ENCODE measurements around the gene SGMS1. TPM values are rescaled to one million over a fixed set of nuclear protein-coding genes. Genes with fewer than 3 reads are reported as not detected.
"Not testable (repeated sequence)": the region's sequence is repeated elsewhere in the genome, so short reads cannot be mapped to it uniquely, and the experiment has no call there.

SGMS1 gene
- polyA plus RNA-seq, 3 donors: 53.2 to 57.3 (median 54.7) TPM

DNA sequence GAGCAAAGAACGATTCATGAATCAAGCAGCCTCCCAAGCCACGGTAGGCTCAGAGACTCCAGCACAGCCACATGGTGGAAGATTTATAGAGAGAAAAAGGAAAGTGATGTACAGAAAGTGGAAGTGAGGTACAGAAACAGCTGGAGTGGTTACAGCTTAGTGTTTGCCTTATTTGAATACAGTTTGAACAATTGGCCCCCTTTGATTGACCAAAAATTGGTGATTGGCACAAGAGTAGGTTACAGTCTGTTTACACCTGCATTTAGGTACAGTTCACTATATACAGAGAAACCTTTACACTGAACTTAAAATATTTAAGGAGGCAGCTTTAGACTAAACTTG, 236.1 kb downstream of the SGMS1 start:
- no peak for DNase-seq (ENCODE audit: low read depth in 3 of 3, low spot score in 2 of 3)

- no peak for DNase-seq (ENCODE audit: low read depth in 3 of 3, low spot score in 2 of 3)
Observed at GRCh38 chr10:50387007-50387731, 236.6 kb downstream of the SGMS1 start.

- DNase-seq (ENCODE audit: low read depth in 3 of 3, low spot score in 2 of 3): no peak
Observed at GRCh38 chr10:50385624-50386023, 238.1 kb downstream of the SGMS1 start.

DNA sequence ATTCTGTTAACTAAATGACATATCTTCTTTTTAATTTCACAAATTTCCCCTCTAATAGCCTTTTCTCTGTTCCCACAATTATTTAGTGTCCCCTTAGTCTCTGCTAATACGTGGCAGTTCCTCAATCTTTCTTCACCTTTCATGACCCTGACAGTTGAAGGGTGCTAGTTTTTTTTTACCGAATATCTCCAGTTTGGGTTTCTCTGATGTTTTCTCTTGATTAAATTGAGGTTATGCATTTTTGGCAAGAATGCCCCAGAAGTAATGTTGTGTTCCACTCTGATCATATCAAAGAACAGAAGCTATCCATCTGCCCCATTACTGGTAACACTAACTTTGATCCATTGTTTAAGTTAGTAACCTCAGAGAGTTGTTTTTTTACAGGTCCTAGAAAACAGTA, 238.9 kb downstream of the SGMS1 start:
- no peak for DNase-seq (ENCODE audit: low read depth in 3 of 3, low spot score in 2 of 3)

DNA sequence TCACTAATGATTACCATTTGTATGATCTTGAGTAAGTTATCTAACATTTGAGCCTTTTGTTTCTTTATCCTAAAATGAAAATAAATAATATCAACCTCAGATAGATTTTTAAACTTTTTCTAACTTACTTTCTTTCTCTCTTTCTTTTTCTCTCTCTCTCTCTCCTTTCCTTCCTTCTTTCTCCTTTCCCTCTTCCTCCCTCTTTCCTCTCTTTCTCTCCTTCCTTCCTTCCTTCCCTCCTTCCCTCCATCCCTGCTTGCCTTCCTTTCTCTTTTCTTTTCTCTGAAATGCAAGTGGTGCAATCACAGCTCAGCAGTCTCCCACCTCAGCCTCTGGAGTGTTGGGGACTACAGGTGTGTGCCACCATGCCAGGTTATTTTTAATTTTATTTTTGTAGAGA, 239.5 kb downstream of the SGMS1 start:
- DNase-seq (ENCODE audit: low read depth in 3 of 3, low spot score in 2 of 3): no peak

DNA sequence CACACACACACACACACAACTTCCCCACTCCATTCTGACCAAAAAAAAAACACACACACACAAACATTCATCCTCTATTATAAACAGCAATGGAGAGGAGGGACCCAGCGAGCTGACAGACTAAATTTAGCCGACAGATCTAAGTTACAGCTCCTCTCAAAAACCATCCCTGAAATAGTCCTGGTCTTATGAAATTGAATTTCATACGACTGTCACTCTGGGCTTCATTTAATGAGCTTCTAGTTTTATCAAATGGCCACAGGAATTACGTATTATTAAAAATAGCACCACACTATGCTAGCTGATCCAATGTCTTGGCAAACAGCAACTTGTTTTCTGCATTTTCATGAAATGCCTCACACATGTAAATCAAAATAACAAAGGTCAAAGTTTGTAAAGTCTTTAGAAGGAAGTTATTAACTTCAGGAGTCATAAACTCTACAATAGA, 241.2 kb downstream of the SGMS1 start:
- no peak for DNase-seq (ENCODE audit: low read depth in 3 of 3, low spot score in 2 of 3)

- no peak for DNase-seq (ENCODE audit: low read depth in 3 of 3, low spot score in 2 of 3)
Observed at GRCh38 chr10:50381642-50382041, 242.1 kb downstream of the SGMS1 start.

- no peak for DNase-seq (ENCODE audit: low read depth in 3 of 3, low spot score in 2 of 3)
Observed at GRCh38 chr10:50379616-50380015, 244.1 kb downstream of the SGMS1 start.

- DNase-seq (ENCODE audit: low read depth in 3 of 3, low spot score in 2 of 3): no peak
Observed at GRCh38 chr10:50375745-50376144, 248.0 kb downstream of the SGMS1 start.

GRCh38 chr10:50375051-50375452, 248.7 kb downstream of the SGMS1 start:
- DNase-seq (ENCODE audit: low read depth in 3 of 3, low spot score in 2 of 3): no peak

GRCh38 chr10:50373821-50374501, 249.8 kb downstream of the SGMS1 start:
- no peak for DNase-seq (ENCODE audit: low read depth in 3 of 3, low spot score in 2 of 3)

DNA sequence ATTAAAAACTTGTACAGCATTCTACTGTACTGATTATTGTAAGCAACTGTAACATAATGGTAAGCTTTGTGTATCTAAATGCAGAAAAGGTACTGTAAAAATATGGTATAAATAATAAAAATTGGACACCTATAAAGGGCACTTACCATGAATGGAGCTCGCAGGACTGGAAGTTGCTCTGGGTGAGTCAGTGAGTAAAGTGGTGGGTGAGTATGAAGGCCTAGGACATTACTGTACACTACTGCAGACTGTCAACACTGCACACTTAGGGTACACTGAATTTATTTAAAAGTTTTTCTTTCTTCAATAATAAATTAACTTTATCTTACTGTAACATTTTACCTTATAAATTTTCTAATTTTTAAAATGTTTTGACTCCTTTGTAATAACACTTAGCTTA, 253.8 kb downstream of the SGMS1 start:
- no peak for DNase-seq (ENCODE audit: low read depth in 3 of 3, low spot score in 2 of 3)

DNA sequence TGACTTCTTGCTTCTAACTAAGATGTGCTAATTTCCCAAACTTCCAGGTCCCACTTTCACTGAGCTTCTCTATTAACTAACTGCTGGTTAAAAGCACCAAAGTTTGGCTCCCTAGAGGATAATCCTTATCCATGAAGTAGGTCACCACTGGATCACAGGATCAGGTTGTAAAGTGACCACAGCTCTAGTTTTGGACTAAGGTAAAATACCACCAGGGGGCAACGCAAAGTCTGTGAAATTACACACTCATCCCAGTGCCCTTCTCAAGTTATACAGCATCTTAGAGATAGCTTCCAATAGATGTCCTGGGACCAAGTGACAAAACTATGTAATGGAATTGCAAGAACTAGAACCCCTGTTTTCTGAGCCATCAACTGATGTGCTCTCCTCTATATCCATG, 256.0 kb downstream of the SGMS1 start:
- DNase-seq (ENCODE audit: low read depth in 3 of 3, low spot score in 2 of 3): no peak

GRCh38 chr10:50366421-50366820, 257.3 kb downstream of the SGMS1 start:
- DNase-seq (ENCODE audit: low read depth in 3 of 3, low spot score in 2 of 3): not testable (repeated sequence)

- not testable (repeated sequence) for DNase-seq (ENCODE audit: low read depth in 3 of 3, low spot score in 2 of 3)
Observed at GRCh38 chr10:50364730-50365129, 259.0 kb downstream of the SGMS1 start.

DNA sequence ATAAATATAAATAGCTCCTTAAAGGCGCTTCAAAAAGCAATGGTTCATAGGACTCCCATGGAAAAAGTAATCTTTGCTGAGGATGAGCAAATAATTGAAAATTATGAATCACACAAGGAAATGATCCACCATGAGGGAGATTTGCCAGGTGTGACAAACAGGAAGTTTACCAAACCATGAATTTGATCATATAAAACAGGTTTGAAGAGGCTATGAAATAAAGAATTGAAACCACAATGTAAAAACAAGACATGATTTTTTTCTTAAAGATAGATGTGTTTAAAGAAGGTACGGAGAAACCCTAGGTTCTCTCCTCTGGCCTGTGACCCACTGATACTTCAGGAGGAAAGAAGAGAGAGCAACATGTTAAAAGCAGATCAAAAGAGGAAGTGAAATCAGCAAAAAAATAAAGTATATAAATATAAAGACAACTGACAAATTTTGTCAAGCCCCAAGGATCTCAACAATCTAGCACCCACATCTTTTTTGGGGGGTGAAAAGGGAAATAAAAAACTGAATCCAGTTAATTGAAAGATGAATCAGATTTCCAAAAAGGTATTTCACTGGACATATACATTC, 261.1 kb downstream of the SGMS1 start:
- DNase-seq (ENCODE audit: low read depth in 3 of 3, low spot score in 2 of 3): no peak

- DNase-seq (ENCODE audit: low read depth in 3 of 3, low spot score in 2 of 3): no peak
Observed at GRCh38 chr10:50361946-50362345, 261.8 kb downstream of the SGMS1 start.

DNA sequence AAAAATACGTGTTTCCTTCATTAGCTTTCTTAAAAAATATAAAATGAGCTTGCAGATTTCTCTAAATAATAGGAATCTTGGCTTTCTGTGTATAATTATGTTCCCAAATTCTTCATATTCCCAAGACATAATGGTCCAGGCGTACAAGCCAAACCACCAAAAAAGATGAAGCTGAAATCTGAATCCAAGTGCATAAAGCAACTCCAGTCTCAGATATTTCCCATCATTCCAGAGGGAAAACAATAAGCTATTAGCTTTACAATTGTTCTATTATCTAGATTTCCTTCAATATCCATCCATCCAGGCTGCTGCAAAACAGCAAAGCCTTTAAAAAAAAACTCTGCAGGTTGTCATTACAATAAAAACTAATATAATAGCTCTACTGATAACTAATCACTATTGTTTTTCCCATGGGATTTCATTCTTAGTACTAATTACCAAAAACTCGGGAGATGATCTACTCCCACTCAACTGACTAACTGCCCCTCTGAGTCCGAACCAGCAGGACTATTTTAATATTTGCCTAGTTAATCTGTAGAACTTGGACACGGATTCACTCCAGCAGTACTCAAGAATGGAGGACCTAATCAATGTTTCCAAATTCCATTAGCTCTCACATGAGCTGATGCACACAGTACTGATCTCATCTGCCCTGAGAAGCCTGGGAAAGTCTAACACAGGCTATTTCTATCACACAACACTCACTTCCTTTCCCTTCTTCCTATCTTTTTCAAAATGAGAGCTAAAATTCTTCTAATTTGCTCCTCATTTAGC, 263.5 kb downstream of the SGMS1 start:
- DNase-seq (ENCODE audit: low read depth in 3 of 3, low spot score in 2 of 3): no peak

DNA sequence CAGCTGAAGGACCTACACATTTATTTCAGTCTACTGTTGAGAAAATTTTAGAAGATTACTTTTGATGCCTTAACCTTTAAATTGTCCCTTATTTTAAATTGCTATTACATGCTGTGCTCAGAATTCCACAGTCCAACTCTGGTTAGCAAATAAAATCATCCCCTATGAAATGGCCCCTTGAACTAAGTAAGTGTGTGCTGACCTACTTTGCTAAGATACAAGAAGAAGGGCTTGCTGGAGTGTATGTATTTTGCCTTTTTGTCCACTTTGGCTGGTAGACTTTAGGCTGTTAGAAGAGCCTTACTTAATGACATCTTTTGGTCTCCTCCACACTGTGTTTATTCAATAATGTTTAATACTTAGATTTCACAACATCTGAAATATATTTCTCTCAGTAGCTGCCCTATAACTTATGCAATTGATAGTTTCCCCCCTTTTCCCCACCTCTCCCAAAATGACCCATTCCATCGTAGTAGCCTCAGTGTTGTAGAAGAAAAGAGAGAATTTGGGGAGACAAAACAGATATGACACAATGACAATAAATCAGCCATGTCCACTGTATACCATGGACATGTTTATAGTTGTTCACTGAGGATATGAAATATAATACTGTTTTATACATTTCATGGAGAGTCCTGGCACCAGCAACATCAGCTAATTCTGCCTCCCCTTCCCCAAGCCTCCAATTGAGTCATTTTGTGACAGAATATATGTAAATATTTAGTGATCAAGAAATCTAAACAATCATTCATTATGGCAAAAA, 264.6 kb downstream of the SGMS1 start:
- no peak for DNase-seq (ENCODE audit: low read depth in 3 of 3, low spot score in 2 of 3)

GRCh38 chr10:50358411-50358810, 265.3 kb downstream of the SGMS1 start:
- DNase-seq (ENCODE audit: low read depth in 3 of 3, low spot score in 2 of 3): no peak

DNA sequence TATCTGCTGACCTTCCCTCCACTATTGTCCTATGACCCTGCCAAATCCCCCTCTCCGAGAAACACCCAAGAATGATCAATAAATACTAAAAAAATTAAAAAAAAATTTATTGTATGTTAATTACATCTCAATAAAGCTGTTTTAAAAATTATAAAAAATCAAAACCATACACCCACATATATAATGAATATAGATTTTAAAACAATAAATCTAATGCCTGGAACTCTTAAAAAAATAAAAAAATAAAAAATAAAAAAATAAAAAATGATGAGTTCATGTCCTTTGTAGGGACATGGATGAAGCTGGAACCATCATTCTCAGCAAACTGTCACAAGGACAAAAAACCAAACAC, 267.3 kb downstream of the SGMS1 start:
- DNase-seq (ENCODE audit: low read depth in 3 of 3, low spot score in 2 of 3): not testable (repeated sequence)

All from right renal cortex interstitium (tissue), 3 donors.